Psoas muscle (tissue), 8 donors: ENCODE results near the gene TBATA. TPM values are rescaled to one million over a fixed set of nuclear protein-coding genes. Genes with fewer than 3 reads are reported as not detected.

Source experiments
- ATAC-seq, 4 donors: fragments of 200-7000 bp; cut with Tn5 transposase; one replicate each; pipeline ENCODE4 v1.9.1; 2020; ENCODE audit warnings: moderate library complexity in 3 of 4, mild to moderate bottlenecking in 2 of 4
- DNase-seq, 2 donors: peaks; one replicate each; pipeline ENCODE4 v3.0.0-alpha.2; 2020
- H3K27ac ChIP-seq: fragments of 200-600 bp; one replicate; pipeline ENCODE4 v1.8.0; 2022
- H3K27me3 ChIP-seq, 3 donors: fragments of 200-600 bp in 1 of 3; one replicate each; pipeline versions ENCODE4 v1.6.1 to v1.8.0; 2013 to 2022; ENCODE audit warnings: low read length in 2 of 3, mild to moderate bottlenecking in 2 of 3, moderate library complexity in 1 of 3; ENCODE audit not compliant: insufficient read depth in 3 of 3
- H3K36me3 ChIP-seq, 2 donors: fragments of 200-600 bp in 1 of 2; one replicate each; pipeline versions ENCODE4 v1.6.1 to v1.8.0; 2013 to 2022; ENCODE audit warnings: low read depth in 1 of 2, mild to moderate bottlenecking in 1 of 2, moderate library complexity in 1 of 2; ENCODE audit not compliant: insufficient read depth in 1 of 2
- H3K4me1 ChIP-seq: fragments of 200-600 bp; one replicate; pipeline ENCODE4 v1.8.0; 2022
- H3K4me3 ChIP-seq: fragments of 200-600 bp; one replicate; pipeline ENCODE4 v1.8.0; 2022; ENCODE audit warnings: mild to moderate bottlenecking
- H3K9me3 ChIP-seq: fragments of 200-600 bp; one replicate; pipeline ENCODE4 v1.8.0; 2022
- WGBS, 3 donors: extraction: QIAGEN DNeasy Blood & Tissue Kit; methylation state at CpG; one replicate each; pipeline versions ENCODE4 v1.1.6 to v1.1.7; 2013; 5-methylcytosine and 5-hydroxymethylcytosine counted together
- intact Hi-C, 2 donors: fragments of 100-400 bp; cut with DNase I; formaldehyde crosslinking; loops; one replicate each; pipeline versions ENCODE4 v1.11.0 to v1.14.2; 2022
- polyA plus RNA-seq, 3 donors: library from polyadenylated mRNA; stranded (reverse); fragments of 200-250 nt; gene quantifications; one replicate each; pipeline ENCODE4 v1.2.3, GENCODE V29; 2013
- total RNA-seq, 4 donors: library from RNA; stranded (reverse); fragmentation: NEBNext Ultra II Directional in 2 of 4; extraction: Animal tissue kit (Norgen Biotek cat#: 25700) in 2 of 4; gene quantifications; one replicate each; pipeline versions ENCODE4 v1.2.1 to v1.2.4, GENCODE V29; 2021 to 2023
- TF ChIP-seq, protein P1 (sequence below): fragments of 200-600 bp; IDR thresholded peaks from one replicate; pipeline ENCODE4 v1.8.0; 2022; ENCODE audit warnings: antibody characterized with exemption
- donor health status: healthy with polysubstance abuse.
- donor health status: DM: no; HTN: no; CAD: no; lungs with moderate emphysema.
- donor health status: Bipolar disorder and iron deficiency.
- donor health status: healthy.
- donor health status: DM: yes; HTN: yes; CAD: no.
- donor health status: DM: no; HTN: no; CAD: no.
- donor health status: DM: no; HTN: no; CAD: no.
- donor health status: DM: yes; HTN: yes; CAD: no.

The TBATA gene
- total and polyA plus RNA-seq, 7 donors = not detected

GRCh38 chr10:70740406-70741288 lies 44.5 kb downstream of the TBATA start:
- TF ChIP-seq, protein P1, sequence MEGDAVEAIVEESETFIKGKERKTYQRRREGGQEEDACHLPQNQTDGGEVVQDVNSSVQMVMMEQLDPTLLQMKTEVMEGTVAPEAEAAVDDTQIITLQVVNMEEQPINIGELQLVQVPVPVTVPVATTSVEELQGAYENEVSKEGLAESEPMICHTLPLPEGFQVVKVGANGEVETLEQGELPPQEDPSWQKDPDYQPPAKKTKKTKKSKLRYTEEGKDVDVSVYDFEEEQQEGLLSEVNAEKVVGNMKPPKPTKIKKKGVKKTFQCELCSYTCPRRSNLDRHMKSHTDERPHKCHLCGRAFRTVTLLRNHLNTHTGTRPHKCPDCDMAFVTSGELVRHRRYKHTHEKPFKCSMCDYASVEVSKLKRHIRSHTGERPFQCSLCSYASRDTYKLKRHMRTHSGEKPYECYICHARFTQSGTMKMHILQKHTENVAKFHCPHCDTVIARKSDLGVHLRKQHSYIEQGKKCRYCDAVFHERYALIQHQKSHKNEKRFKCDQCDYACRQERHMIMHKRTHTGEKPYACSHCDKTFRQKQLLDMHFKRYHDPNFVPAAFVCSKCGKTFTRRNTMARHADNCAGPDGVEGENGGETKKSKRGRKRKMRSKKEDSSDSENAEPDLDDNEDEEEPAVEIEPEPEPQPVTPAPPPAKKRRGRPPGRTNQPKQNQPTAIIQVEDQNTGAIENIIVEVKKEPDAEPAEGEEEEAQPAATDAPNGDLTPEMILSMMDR = no peak
- Histone ChIP-seq H3K4me1 (no peaks in the 10 kb centered on the region), H3K27ac (no peak overlapping the region), H3K9me3 (no peaks in the 10 kb centered on the region), H3K27me3 (no peaks in the 10 kb centered on the region), H3K4me3 (no peak overlapping the region), H3K36me3 (no peaks in the 10 kb centered on the region)
- ATAC-seq (no peak), DNase-seq (no peak)
- 82 to 88% (median 83%) methylated on average over 12 of the region's 12 CpGs for WGBS, 3 donors
- intact Hi-C loops = no loop called here

- no peak overlapping the region for H3K4me3 ChIP-seq
- DNase-seq (no peak), ATAC-seq (no peak)
- H3K9me3 ChIP-seq = no peaks in the 10 kb centered on the region
- H3K27me3 ChIP-seq = no peaks in the 10 kb centered on the region
- TF ChIP-seq, protein P1 = no peak
- H3K36me3 ChIP-seq = no peaks in the 10 kb centered on the region
- no peaks in the 10 kb centered on the region for H3K4me1 ChIP-seq
- intact Hi-C loops = no loop called here
- WGBS, 3 donors = 85 to 87% (median 86%) methylated on average over 12 of the region's 12 CpGs
- no peak overlapping the region for H3K27ac ChIP-seq
Observed at GRCh38 chr10:70738761-70739121, 46.4 kb downstream of the TBATA start.

GRCh38 chr10:70738006-70738760 lies 47.0 kb downstream of the TBATA start:
- TF ChIP-seq, protein P1 = no peak
- Histone ChIP-seq H3K27me3 (no peaks in the 10 kb centered on the region), H3K36me3 (no peaks in the 10 kb centered on the region), H3K9me3 (no peaks in the 10 kb centered on the region), H3K4me1 (no peaks in the 10 kb centered on the region), H3K27ac (no peak overlapping the region), H3K4me3 (no peak overlapping the region)
- intact Hi-C loops = no loop called here
- DNase-seq (no peak), ATAC-seq (no peak)
- WGBS, 3 donors = 89 to 91% (median 90%) methylated on average over 3 of the region's 3 CpGs

DNA sequence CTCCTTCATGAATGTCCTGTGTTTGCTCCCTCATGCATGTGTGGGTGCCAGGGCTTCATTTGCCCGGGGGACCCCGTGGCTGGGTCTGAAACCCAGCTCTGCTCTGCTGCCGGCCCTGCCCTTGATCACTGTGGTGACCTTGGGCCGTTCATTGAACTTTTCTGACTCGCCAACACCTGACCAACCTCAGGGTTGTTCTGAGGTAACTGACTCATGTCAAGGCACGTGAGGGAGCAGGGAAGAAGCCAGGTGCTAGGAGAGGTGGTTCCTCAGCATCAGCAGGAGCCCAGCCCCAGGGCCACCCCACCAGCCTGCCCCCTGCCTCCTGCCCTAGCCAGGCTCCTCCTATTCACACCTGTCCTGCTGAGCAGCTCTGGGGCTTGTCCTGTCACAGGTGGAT lies 47.9 kb downstream of the TBATA start:
- TF ChIP-seq, protein P1 = no peak
- intact Hi-C loops = no loop called here
- Histone ChIP-seq H3K27ac (no peak overlapping the region), H3K4me3 (no peak overlapping the region), H3K27me3 (no peaks in the 10 kb centered on the region), H3K36me3 (no peaks in the 10 kb centered on the region), H3K9me3 (no peaks in the 10 kb centered on the region), H3K4me1 (no peaks in the 10 kb centered on the region)
- DNase-seq (no peak), ATAC-seq (no peak)
- 88 to 94% (median 89%) methylated on average over 6 of the region's 6 CpGs for WGBS, 3 donors
